Mesodermal cell (in vitro differentiated cells): Measurements from ENCODE around the gene GSG1L.

Source experiments
- H3K27ac ChIP-seq: 2 replicates; pipeline ENCODE4 v1.7.0; 2013; ENCODE audit warnings: mild to moderate bottlenecking, low read depth, low read length, moderate library complexity; ENCODE audit not compliant: severe bottlenecking
- H3K36me3 ChIP-seq: 2 replicates; pipeline ENCODE4 v1.7.1; 2013; ENCODE audit warnings: mild to moderate bottlenecking, low read length, moderate library complexity; ENCODE audit not compliant: control insufficient read depth, insufficient read depth
- H3K4me1 ChIP-seq: one replicate; pipeline ENCODE4 v1.7.1; 2013; ENCODE audit warnings: mild to moderate bottlenecking, low read length; ENCODE audit not compliant: insufficient read depth, control insufficient read depth, poor library complexity, severe bottlenecking
- H3K4me3 ChIP-seq: 2 replicates; pipeline ENCODE4 v1.7.0; 2013; ENCODE audit warnings: low read length, control low read depth, mild to moderate bottlenecking; ENCODE audit not compliant: insufficient read depth, poor library complexity, severe bottlenecking; ENCODE audit errors: extremely low read depth
- H3K9me3 ChIP-seq: 2 replicates; pipeline ENCODE4 v1.7.1; 2013; ENCODE audit warnings: mild to moderate bottlenecking, low read length, moderate library complexity; ENCODE audit not compliant: control insufficient read depth
- WGBS, 2 experiments: methylation state at CpG; one replicate each; pipeline ENCODE4 v1.1.5; 2013; ENCODE audit warnings: missing lambda C conversion rate in 2 of 2; ENCODE audit not compliant: insufficient coverage in 2 of 2; 5-methylcytosine and 5-hydroxymethylcytosine counted together

The GSG1L gene

GRCh38 chr16:27963471-27963965 is 100.0 kb downstream of the GSG1L start:
- 90% methylated on average over 6 to 7 of the region's 7 CpGs for WGBS, 2 experiments
- Histone ChIP-seq H3K36me3 (no peaks in the 10 kb centered on the region), H3K4me1 (no peaks in the 10 kb centered on the region), H3K27ac (no peak overlapping the region), H3K4me3 (no peak overlapping the region), H3K9me3 (no peaks in the 10 kb centered on the region)

- H3K27ac ChIP-seq: no peak overlapping the region
These were observed 101.3 kb downstream of the GSG1L start for GRCh38 chr16:27962197-27962596.

DNA sequence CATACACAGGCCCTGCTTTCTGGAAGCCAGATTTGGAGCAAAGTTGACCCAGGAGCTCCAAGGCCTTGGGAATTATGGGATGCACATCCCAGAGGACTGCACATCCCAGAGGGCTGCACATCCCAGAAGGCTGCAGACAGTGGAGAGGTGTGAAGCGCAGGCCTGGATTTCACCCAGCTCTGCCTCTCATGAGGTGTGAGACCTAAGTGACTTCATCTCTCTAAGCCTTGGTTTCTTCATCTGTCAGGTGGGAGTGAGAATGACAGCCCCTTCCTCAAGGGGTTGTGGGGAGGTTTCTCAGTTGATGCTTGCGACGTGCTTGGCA is 102.3 kb downstream of the GSG1L start:
- H3K4me1 ChIP-seq: no peaks in the 10 kb centered on the region
- H3K9me3 ChIP-seq: peaks cover 9% of the 10 kb centered on the region
- no peaks in the 10 kb centered on the region for H3K36me3 ChIP-seq
- 100% methylated on average over 3 of the region's 3 CpGs; no CpG with 5 or more reads in 1 of the 2 experiments for WGBS, 2 experiments
- H3K4me3 ChIP-seq: no peak overlapping the region
- H3K27ac ChIP-seq: no peak overlapping the region

More at GRCh38 chr16:27962197-27962596, 101.3 kb downstream of the GSG1L start:
- Histone ChIP-seq H3K36me3 (no peaks in the 10 kb centered on the region), H3K4me3 (no peak overlapping the region), H3K4me1 (no peaks in the 10 kb centered on the region), H3K9me3 (peaks cover 3% of the 10 kb centered on the region)

- Histone ChIP-seq H3K4me1 (no peaks in the 10 kb centered on the region), H3K36me3 (no peaks in the 10 kb centered on the region), H3K27ac (no peak overlapping the region), H3K9me3 (peaks cover 14% of the 10 kb centered on the region), H3K4me3 (no peak overlapping the region)
- WGBS, 2 experiments: 87 to 88% methylated on average over 12 to 17 of the region's 17 CpGs
These were observed 102.8 kb downstream of the GSG1L start for GRCh38 chr16:27960619-27961295.

DNA sequence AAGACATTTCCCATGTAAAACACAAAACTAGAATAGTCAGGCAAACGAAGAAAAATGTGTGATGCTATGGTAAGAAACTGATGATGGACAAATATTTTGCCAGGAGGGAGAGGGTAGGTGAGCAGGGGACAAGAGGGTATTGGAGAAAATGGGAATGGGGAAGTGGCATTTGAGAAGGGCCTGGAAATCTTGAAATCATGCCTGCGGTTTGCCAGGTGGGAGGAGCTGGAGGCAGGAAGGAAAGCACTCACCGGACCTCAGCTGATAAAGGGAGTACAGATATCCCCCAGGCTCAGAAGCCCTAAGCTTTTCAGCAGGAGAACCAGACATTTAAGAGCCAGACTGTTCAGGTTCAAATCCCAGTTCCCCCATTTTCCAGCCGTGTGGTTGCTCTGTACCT is 103.6 kb downstream of the GSG1L start:
- no peak overlapping the region for H3K4me3 ChIP-seq
- peaks cover 18% of the 10 kb centered on the region for H3K9me3 ChIP-seq
- no peaks in the 10 kb centered on the region for H3K4me1 ChIP-seq
- WGBS, 2 experiments: 51 to 68% methylated on average over 4 of the region's 4 CpGs
- H3K27ac ChIP-seq: no peak overlapping the region
- no peaks in the 10 kb centered on the region for H3K36me3 ChIP-seq

DNA sequence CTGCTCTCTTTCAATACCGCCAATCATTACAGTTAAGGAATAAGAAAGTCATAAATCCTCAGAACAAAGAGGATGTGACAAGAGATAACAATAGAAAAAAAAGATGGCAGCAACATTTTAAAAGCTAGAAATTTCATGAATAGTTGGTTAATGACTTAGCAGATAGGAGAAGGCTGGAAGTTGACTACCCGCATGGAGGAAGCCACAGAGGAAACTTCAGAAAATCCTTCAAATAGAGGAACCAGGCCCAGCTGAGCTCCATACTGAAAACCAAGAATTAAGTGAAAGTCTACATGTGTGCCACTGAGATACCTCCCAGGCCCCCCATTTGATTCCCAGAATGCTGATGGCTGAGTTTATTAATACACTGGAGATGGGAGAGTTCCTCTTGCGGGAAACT is 109.3 kb downstream of the GSG1L start:
- H3K4me1 ChIP-seq: no peaks in the 10 kb centered on the region
- no peak overlapping the region for H3K4me3 ChIP-seq
- H3K27ac ChIP-seq: no peak overlapping the region
- no peaks in the 10 kb centered on the region for H3K36me3 ChIP-seq
- H3K9me3 ChIP-seq: peaks cover 23% of the 10 kb centered on the region
- 92 to 100% methylated on average over 1 to 2 of the region's 3 CpGs for WGBS, 2 experiments

DNA sequence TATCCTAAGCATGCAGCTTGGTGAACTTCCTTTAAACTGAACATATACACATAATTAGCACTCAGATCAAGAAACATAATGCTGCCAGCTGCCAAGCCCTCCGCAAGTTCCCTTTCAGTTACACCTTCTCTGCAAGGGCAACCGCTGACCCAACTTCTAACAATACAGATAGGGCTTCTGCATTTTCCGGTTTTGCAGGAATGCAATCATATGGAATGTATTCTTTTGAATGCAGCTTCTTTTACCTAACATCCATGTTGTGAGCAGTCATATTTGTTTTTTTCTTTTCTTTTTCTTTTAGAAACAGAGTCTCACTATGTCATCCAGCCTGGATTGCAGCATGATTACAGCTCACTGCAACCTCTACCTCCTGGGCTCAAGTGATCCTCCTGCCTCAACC is 110.7 kb downstream of the GSG1L start:
- Histone ChIP-seq H3K4me1 (no peaks in the 10 kb centered on the region), H3K27ac (no peak overlapping the region), H3K9me3 (peaks cover 23% of the 10 kb centered on the region), H3K36me3 (no peaks in the 10 kb centered on the region), H3K4me3 (no peak overlapping the region)
- 84 to 93% methylated on average over 2 to 3 of the region's 3 CpGs for WGBS, 2 experiments

- H3K27ac ChIP-seq: no peak overlapping the region
- no peaks in the 10 kb centered on the region for H3K36me3 ChIP-seq
- no peak overlapping the region for H3K4me3 ChIP-seq
- 89 to 100% methylated on average over 3 of the region's 7 CpGs for whole genome bisulfite sequencing, 2 experiments
- H3K9me3 ChIP-seq: peaks cover 18% of the 10 kb centered on the region
- H3K4me1 ChIP-seq: no peaks in the 10 kb centered on the region
These were observed 111.9 kb downstream of the GSG1L start for GRCh38 chr16:27951489-27952120.

DNA sequence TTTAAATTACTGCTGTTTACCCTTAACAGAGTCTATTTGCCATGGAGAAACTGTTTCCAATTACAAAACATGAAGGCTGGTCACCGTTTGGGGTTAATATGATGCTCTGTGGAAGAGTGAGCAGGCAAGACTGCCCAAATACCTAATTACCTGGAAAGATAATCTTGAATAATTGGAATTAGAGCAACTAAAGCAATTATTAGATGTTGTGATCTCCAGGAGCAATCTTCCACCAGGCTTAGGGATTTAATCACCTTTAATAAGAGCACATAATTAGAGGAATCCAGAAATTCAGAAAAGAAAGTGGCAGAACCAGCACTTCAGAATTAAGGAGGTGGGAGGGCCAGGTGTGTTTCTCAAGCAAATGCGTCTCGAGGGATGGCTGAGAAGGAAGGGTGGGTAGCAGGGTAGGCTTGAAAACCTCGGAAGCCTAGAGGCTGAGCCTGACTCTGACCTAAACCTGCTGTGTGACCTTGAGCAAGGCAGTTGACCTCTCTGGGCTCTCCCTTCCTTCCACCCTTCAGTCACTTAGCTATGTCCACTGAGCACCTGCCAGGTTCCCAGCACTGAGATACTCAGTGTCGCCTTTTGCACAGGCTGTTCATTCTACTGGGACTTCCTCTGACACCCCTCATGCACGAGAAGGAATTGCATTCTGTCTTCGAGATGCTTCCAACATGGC is 113.2 kb downstream of the GSG1L start:
- Histone ChIP-seq H3K36me3 (no peaks in the 10 kb centered on the region), H3K4me3 (no peak overlapping the region), H3K4me1 (no peaks in the 10 kb centered on the region), H3K27ac (no peak overlapping the region), H3K9me3 (peaks cover 5% of the 10 kb centered on the region)
- WGBS, 2 experiments: 79 to 80% methylated on average over 5 to 6 of the region's 7 CpGs

DNA sequence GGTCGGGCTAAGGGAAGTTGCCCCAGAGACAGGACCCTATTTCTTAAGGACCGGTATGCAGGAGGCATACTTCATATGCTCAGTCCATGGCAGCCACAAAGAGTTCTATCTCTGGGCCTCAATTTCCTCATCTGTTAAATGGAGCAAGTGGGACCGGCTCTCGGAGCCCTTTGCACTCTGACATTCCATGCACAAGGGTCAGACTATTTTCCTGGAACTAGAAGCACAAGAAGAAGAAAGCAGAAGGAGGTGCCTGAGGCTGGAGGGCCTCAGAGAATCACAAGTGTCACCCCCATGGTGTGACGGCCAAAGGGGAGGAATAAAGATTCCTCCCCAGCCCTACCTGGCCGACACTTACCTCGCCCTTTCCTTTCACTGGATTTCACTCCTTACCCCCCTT is 115.8 kb downstream of the GSG1L start:
- WGBS, 2 experiments: 79 to 80% methylated on average over 2 to 6 of the region's 7 CpGs
- no peaks in the 10 kb centered on the region for H3K36me3 ChIP-seq
- no peaks in the 10 kb centered on the region for H3K4me1 ChIP-seq
- H3K9me3 ChIP-seq: no peaks in the 10 kb centered on the region
- no peak overlapping the region for H3K4me3 ChIP-seq
- no peak overlapping the region for H3K27ac ChIP-seq
